K562 (cell line): ENCODE results near the gene CDKL1. TPM values are rescaled to one million over a fixed set of nuclear protein-coding genes. Genes with fewer than 3 reads are reported as not detected.
A peak's percentile ranks its signal among the peaks of the same experiment; 100 is the strongest.

Experiments
- ATAC-seq: fragments of 200-7000 bp; cut with Tn5 transposase; 3 replicates; pipeline ENCODE4 v1.9.1; 2020; ENCODE audit warnings: moderate library complexity
- BruUV-seq: library from RNA; stranded (reverse); fragments of 400-500 nt; replicated peaks from 2 replicates; lab custom pipeline; 2021; lab: Mats Ljungman, UMichigan
- CTCF ChIA-PET: fragments of 300-600 bp; formaldehyde crosslinking; extraction: SDS; loops from one replicate; lab custom pipeline; 2021; ENCODE audit warnings: low intra/inter-chr PET ratio; lab: Yijun Ruan, JAX
- POLR2A ChIA-PET: fragments of 300-600, 350-650 bp; sonication (Branson Sonifier 250); formaldehyde crosslinking; extraction: SDS; loops from one replicate; lab custom pipeline; 2021; ENCODE audit warnings: antibody characterized with exemption, inconsistent platforms; lab: Yijun Ruan, JAX
- DNase-seq, 4 experiments: peaks; one replicate each; pipeline versions ENCODE4 v3.0.0 to v3.0.0-alpha.2; 2011 to 2018; ENCODE audit warnings: low spot score in 3 of 4, mixed read lengths in 3 of 4; ENCODE audit errors: extremely low read depth in 1 of 4
- FAIRE-seq: peaks from 2 replicates; lab custom pipeline; 2011; peaks lifted over from hg19 to GRCh38; lab: Jason Lieb, UNC
- H2AFZ ChIP-seq: 2 replicates; pipeline ENCODE4 v1.6.0; 2011; ENCODE audit warnings: low read depth, low read length, control low read depth, inconsistent platforms
- H3K27ac ChIP-seq: fragments of 200-600 bp; 3 replicates; pipeline ENCODE4 v1.8.0; 2011; ENCODE audit warnings: low read depth, mild to moderate bottlenecking, control low read depth, inconsistent platforms, low read length, moderate library complexity, mixed read lengths; ENCODE audit errors: extremely low read depth
- H3K27me3 ChIP-seq, 2 experiments: fragments of 300-600 bp in 1 of 2; 2 replicates in 1 of 2; 3 replicates in 1 of 2; pipeline versions ENCODE4 v1.6.0 to v1.8.0; 2011; ENCODE audit warnings: inconsistent platforms in 2 of 2, low read length in 2 of 2, mild to moderate bottlenecking in 1 of 2, mixed read lengths in 1 of 2, moderate library complexity in 1 of 2; ENCODE audit not compliant: control insufficient read depth in 2 of 2, insufficient read depth in 2 of 2
- H3K36me3 ChIP-seq: fragments of 300-600 bp; 3 replicates; pipeline ENCODE4 v1.8.0; 2011; ENCODE audit warnings: mild to moderate bottlenecking, low read length, inconsistent platforms; ENCODE audit not compliant: control insufficient read depth, insufficient read depth
- H3K4me1 ChIP-seq, 2 experiments: fragments of 200-600 bp in 1 of 2; replicated peaks in 1 of 2; 2 replicates in 1 of 2; 3 replicates in 1 of 2; pipeline versions ENCODE4 v1.5.1 to v1.8.0; 2011; ENCODE audit warnings: inconsistent platforms in 2 of 2, low read length in 2 of 2, mild to moderate bottlenecking in 1 of 2, mixed read lengths in 1 of 2, moderate library complexity in 1 of 2; ENCODE audit not compliant: control insufficient read depth in 2 of 2, insufficient read depth in 2 of 2
- H3K4me2 ChIP-seq: 2 replicates; pipeline ENCODE4 v1.6.1; 2011; ENCODE audit warnings: low read length, control low read depth, inconsistent platforms, mixed read lengths; ENCODE audit not compliant: insufficient read depth
- H3K4me3 ChIP-seq: fragments of 200-600 bp; sonication (generic), shearing (Covaris generic); 2 replicates; pipeline ENCODE4 v1.5.1; 2016; ENCODE audit warnings: control low read depth, inconsistent platforms
- H3K79me2 ChIP-seq: fragments of 200-600 bp; 3 replicates; pipeline ENCODE4 v1.8.0; 2011; ENCODE audit warnings: low read length, inconsistent platforms; ENCODE audit not compliant: control insufficient read depth, insufficient read depth
- H3K9ac ChIP-seq, 2 experiments: 2 replicates each; pipeline versions ENCODE4 v1.6.0 to v1.6.1; 2011; ENCODE audit warnings: low read depth in 2 of 2, low read length in 2 of 2, control low read depth in 1 of 2, inconsistent platforms in 1 of 2, mild to moderate bottlenecking in 1 of 2, mixed read lengths in 1 of 2; ENCODE audit not compliant: insufficient read depth in 1 of 2
- H3K9me1 ChIP-seq: one replicate; pipeline ENCODE4 v1.6.0; 2011; ENCODE audit warnings: inconsistent platforms, mild to moderate bottlenecking, low read length, moderate library complexity; ENCODE audit not compliant: control insufficient read depth, insufficient read depth
- H3K9me3 ChIP-seq: replicated peaks from 2 replicates; pipeline ENCODE4 v1.5.1; 2011; ENCODE audit warnings: low read depth, low read length, inconsistent platforms; ENCODE audit not compliant: control insufficient read depth, insufficient read depth
- H4K20me1 ChIP-seq: replicated peaks from 2 replicates; pipeline ENCODE4 v1.6.1; 2011; ENCODE audit warnings: low read length, inconsistent platforms, mixed read lengths; ENCODE audit not compliant: control insufficient read depth, insufficient read depth
- CEBPB ChIP-seq: fragments of 450-650 bp; IDR thresholded peaks from 2 replicates; pipeline ENCODE4 v1.6.1; 2016; ENCODE audit warnings: missing genetic modification characterization, missing compliant biosample characterization
- FOXM1 ChIP-seq, 2 experiments: fragments of 450-650 bp in 1 of 2; sonication (generic) in 1 of 2; formaldehyde crosslinking in 1 of 2; IDR thresholded peaks; 2 replicates each; pipeline versions ENCODE4 v1.6.1 to v1.9.0; 2017 to 2022; ENCODE audit warnings: low read depth in 2 of 2, mild to moderate bottlenecking in 2 of 2, missing genetic modification reagents in 1 of 2, moderate library complexity in 1 of 2
- GTF2E2 ChIP-seq: fragments of 200-800 bp; sonication (Bioruptor generic); IDR thresholded peaks from 2 replicates; pipeline ENCODE4 v1.6.1; 2016; ENCODE audit warnings: missing genetic modification characterization, missing compliant biosample characterization
- MAFG ChIP-seq: fragments of 450-650 bp; conservative IDR thresholded peaks from 2 replicates; pipeline ENCODE4 v1.6.1; 2016; ENCODE audit warnings: missing genetic modification characterization, missing compliant biosample characterization
- MAZ ChIP-seq, 2 experiments: fragments of 450-650 bp in 1 of 2; sonication (generic) in 1 of 2; formaldehyde crosslinking; IDR thresholded peaks in 1 of 2; conservative IDR thresholded peaks in 1 of 2; 2 replicates each; pipeline versions ENCODE4 v1.4.0 to v1.5.0; 2020; ENCODE audit warnings: mild to moderate bottlenecking in 1 of 2, missing genetic modification reagents in 1 of 2
- MED1 ChIP-seq: sonication (generic); formaldehyde crosslinking; IDR thresholded peaks from 2 replicates; pipeline ENCODE4 v1.8.1; 2023; ENCODE audit warnings: missing genetic modification reagents, borderline replicate concordance
- MEF2D ChIP-seq: conservative IDR thresholded peaks from 2 replicates; pipeline ENCODE4 v1.6.1; 2016; ENCODE audit warnings: low read depth, missing genetic modification characterization, missing compliant biosample characterization
- POLR2AphosphoS5 ChIP-seq: IDR thresholded peaks from 2 replicates; pipeline ENCODE4 v1.6.1; 2011; ENCODE audit warnings: mild to moderate bottlenecking, low read depth, low read length, moderate library complexity; ENCODE audit not compliant: control insufficient read depth, insufficient read depth
- POLR2G ChIP-seq: fragments of 200-400 bp; formaldehyde crosslinking; IDR thresholded peaks from 2 replicates; pipeline ENCODE4 v1.6.1; 2017; ENCODE audit warnings: low read depth, mild to moderate bottlenecking, antibody characterized with exemption, low read length, moderate library complexity
- PTTG1 ChIP-seq: fragments of 450-650 bp; IDR thresholded peaks from 2 replicates; pipeline ENCODE4 v1.6.1; 2016; ENCODE audit warnings: low read depth, mild to moderate bottlenecking, missing genetic modification characterization, missing compliant biosample characterization
- RREB1 ChIP-seq: fragments of 250-450 bp; sonication (Bioruptor Pico); IDR thresholded peaks from 2 replicates; pipeline ENCODE4 v1.4.0; 2020
- SMARCA4 ChIP-seq: fragments of 450-650 bp; IDR thresholded peaks from 2 replicates; pipeline ENCODE4 v1.6.1; 2016
- SMARCE1 ChIP-seq: fragments of 450-650 bp; IDR thresholded peaks from 2 replicates; pipeline ENCODE4 v1.7.1; 2016; ENCODE audit warnings: mild to moderate bottlenecking
- WGBS: fragments of 100-300 bp; shearing (Covaris generic); methylation state at CpG from one replicate; pipeline ENCODE4 v1.1.6; 2016; ENCODE audit warnings: low coverage, mixed read lengths; ENCODE audit not compliant: insufficient coverage; ENCODE audit errors: missing lambda C conversion rate; 5-methylcytosine and 5-hydroxymethylcytosine counted together
- in situ Hi-C: fragments of 300-500 bp; cut with MboI; formaldehyde crosslinking; loops from 4 replicates; pipeline ENCODE4 v1.15.0; 2018; ENCODE audit warnings: inconsistent platforms, mixed read lengths
- intact Hi-C: fragments of 100-400 bp; cut with micrococcal nuclease; formaldehyde crosslinking; loops from 2 replicates; pipeline ENCODE4 v1.14.2; 2022
- polyA plus RNA-seq, 8 experiments: library from polyadenylated mRNA; depleted of rRNA in 4 of 8; stranded (reverse) in 5 of 8; unstranded in 3 of 8; fragments of >200 nt; fragmentation: Nextera tagmentation in 2 of 8; fragmentation: Illumina TruSeq in 1 of 8; extraction: Ambion mirVana in 2 of 8; extraction: Trizol in 1 of 8; gene quantifications; 2 replicates each; pipeline versions ENCODE4 v1.2.1 to v1.2.3, GENCODE V29; 2011 to 2014; ENCODE audit warnings: inconsistent platforms in 1 of 8, missing spikeins in 1 of 8
- total RNA-seq, 7 experiments: library from RNA; depleted of rRNA in 6 of 7; stranded (reverse); fragments of >200 nt in 6 of 7; fragmentation: Illumina TruSeq in 2 of 7; extraction: Trizol in 2 of 7; gene quantifications; 2 replicates each; pipeline versions ENCODE4 v1.2.1 to v1.2.3, GENCODE V29; 2011 to 2021; ENCODE audit warnings: low replicate concordance in 1 of 7
- TF ChIP-seq, protein P1 (sequence below): sonication (generic); formaldehyde crosslinking; IDR thresholded peaks from 2 replicates; pipeline ENCODE4 v1.8.0; 2022; ENCODE audit warnings: mild to moderate bottlenecking, missing genetic modification reagents

Gene CDKL1
- total and polyA plus RNA-seq, 9 of the 15 experiments (the other 6 are each of a cell fraction or from before 2014, with no cell fraction given) = 2.3 to 35.0 (median 7.5) TPM

GRCh38 chr14:50342221-50343078, 54.2 kb downstream of the CDKL1 start:
- no peak overlapping the region for H3K9ac ChIP-seq
- no peaks in the 10 kb centered on the region for H4K20me1 ChIP-seq
- CTCF ChIA-PET = interaction anchor here (0.6 to 1.7 kb wide), 2 partner anchors 432 to 657 kb away, joined by 3 to 4 read pairs; no protein-coding TSS in a partner anchor
- 6% methylated on average over 8 of the region's 8 CpGs for WGBS
- H3K4me1 ChIP-seq = peaks cover 0 to 22% of the 10 kb centered on the region in 2 experiments; a peak in 3 of 5 replicates
- H2AFZ ChIP-seq = no peak overlapping the region; the same call in 1 of the 2 replicates
- ATAC-seq (peak; percentile 97), FAIRE-seq (peak; percentile 95), DNase-seq (peak; percentile 43 to 90 (median 70))
- intact Hi-C loops = loop anchor here (1.0 to 2.0 kb wide), 4 partner anchors 21 to 430 kb away; partner anchors contain the start of gene MAP4K5
- no peaks in the 10 kb centered on the region; the same call in 2 of the 3 replicates for H3K36me3 ChIP-seq
- in situ Hi-C loops = loop anchor here (25.0 kb wide), 1 partner anchor 445 kb away; no protein-coding TSS in a partner anchor
- H3K4me3 ChIP-seq = no peak overlapping the region
- BruUV-seq = no TSS peak
- peak overlapping the region; percentile 42 for H3K4me2 ChIP-seq
- peak overlapping the region; percentile 45; the same call in 1 of the 3 replicates for H3K27ac ChIP-seq
- H3K9me3 ChIP-seq = no peaks in the 10 kb centered on the region
- no peaks in the 10 kb centered on the region for H3K79me2 ChIP-seq
- POLR2A ChIA-PET = interaction anchor here (0.6 to 2.0 kb wide), 2 partner anchors 20 to 108 kb away, joined by 3 to 7 read pairs; no protein-coding TSS in a partner anchor
- no peaks in the 10 kb centered on the region for H3K9me1 ChIP-seq
- no peaks in the 10 kb centered on the region for H3K27me3 ChIP-seq
- TF ChIP-seq PTTG1 (tag) = no peak
- TF ChIP-seq CEBPB = no peak
- TF ChIP-seq FOXM1 (IDR thresholded peaks at IDR 0.05; ENCODE audit: low read depth) = no peak
- TF ChIP-seq FOXM1 (CRISPR knock-in tag; IDR thresholded peaks at IDR 0.05; ENCODE audit: low read depth) = no peak
- no peak for TF ChIP-seq POLR2G
- 0 out of 2 replicates have a peak, but pooled peaks have one; percentile 4 for TF ChIP-seq MAFG (tag)
- TF ChIP-seq MEF2D (tag) = no peak
- peak; percentile 71 for TF ChIP-seq POLR2AphosphoS5
- peak; percentile 67 for TF ChIP-seq SMARCA4
- TF ChIP-seq, protein P1, sequence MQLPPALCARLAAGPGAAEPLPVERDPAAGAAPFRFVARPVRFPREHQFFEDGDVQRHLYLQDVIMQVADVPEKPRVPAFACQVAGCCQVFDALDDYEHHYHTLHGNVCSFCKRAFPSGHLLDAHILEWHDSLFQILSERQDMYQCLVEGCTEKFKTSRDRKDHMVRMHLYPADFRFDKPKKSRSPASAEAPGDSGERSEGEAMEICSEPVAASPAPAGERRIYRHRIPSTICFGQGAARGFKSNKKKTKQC (CRISPR knock-in tag) = no peak
- TF ChIP-seq SMARCE1 = peak; percentile 67; the same call in 1 of the 2 replicates
- no peak for TF ChIP-seq GTF2E2 (tag)
- TF ChIP-seq RREB1 = no peak
- TF ChIP-seq MAZ (CRISPR knock-in tag; conservative IDR thresholded peaks at IDR 0.05 in 1 of 2, IDR thresholded peaks at IDR 0.05 in 1 of 2) = peak; percentile 64 to 95
- TF ChIP-seq MED1 = no peak
